Measurements from ENCODE around the gene SFT2D1.
"Not testable (repeated sequence)": the region's sequence is repeated elsewhere in the genome, so short reads cannot be mapped to it uniquely, and the experiment has no call there.

Gene SFT2D1

GRCh38 chr6:166362427-166362826 lies 20.1 kb upstream of the SFT2D1 start:
- DNase-seq (ENCODE audit: low read depth), result not testable (repeated sequence)

- no peak for DNase-seq (ENCODE audit: low read depth)
Measured at GRCh38 chr6:166361077-166361429, 18.7 kb upstream of the SFT2D1 start.

GRCh38 chr6:166360243-166361076 lies 18.1 kb upstream of the SFT2D1 start:
- no peak for DNase-seq (ENCODE audit: low read depth)

GRCh38 chr6:166355552-166355951 lies 13.2 kb upstream of the SFT2D1 start:
- DNase-seq (ENCODE audit: low read depth), result no peak

- no peak for DNase-seq (ENCODE audit: low read depth)
Measured at GRCh38 chr6:166354965-166355364, 12.6 kb upstream of the SFT2D1 start.

GRCh38 chr6:166354143-166354542 lies 11.8 kb upstream of the SFT2D1 start:
- DNase-seq (ENCODE audit: low read depth), result no peak

GRCh38 chr6:166353507-166353906 lies 11.2 kb upstream of the SFT2D1 start:
- no peak for DNase-seq (ENCODE audit: low read depth)

- DNase-seq (ENCODE audit: low read depth), result no peak
Measured at GRCh38 chr6:166352923-166353322, 10.6 kb upstream of the SFT2D1 start.

- no peak for DNase-seq (ENCODE audit: low read depth)
Measured at GRCh38 chr6:166351715-166352285, 9.5 kb upstream of the SFT2D1 start.

- no peak for DNase-seq (ENCODE audit: low read depth)
Measured at GRCh38 chr6:166348305-166348949, 6.1 kb upstream of the SFT2D1 start.

GRCh38 chr6:166346965-166347364 lies 4.6 kb upstream of the SFT2D1 start:
- DNase-seq (ENCODE audit: low read depth), result no peak

GRCh38 chr6:166346449-166346848 lies 4.1 kb upstream of the SFT2D1 start:
- no peak for DNase-seq (ENCODE audit: low read depth)

GRCh38 chr6:166345672-166346071 lies 3.3 kb upstream of the SFT2D1 start:
- not testable (repeated sequence) for DNase-seq (ENCODE audit: low read depth)

- DNase-seq (ENCODE audit: low read depth), result not testable (repeated sequence)
Measured at GRCh38 chr6:166344921-166345320, 2.6 kb upstream of the SFT2D1 start.

GRCh38 chr6:166344240-166344639 lies 1.9 kb upstream of the SFT2D1 start:
- DNase-seq (ENCODE audit: low read depth), result no peak

GRCh38 chr6:166343150-166343487 lies 774 bp upstream of the SFT2D1 start:
- DNase-seq (ENCODE audit: low read depth), result no peak

- no peak for DNase-seq (ENCODE audit: low read depth)
Measured at GRCh38 chr6:166341977-166342348, 382 bp downstream of the SFT2D1 start.

- no peak for DNase-seq (ENCODE audit: low read depth)
Measured at GRCh38 chr6:166341464-166341863, 881 bp downstream of the SFT2D1 start.

GRCh38 chr6:166338854-166339253 lies 3.5 kb downstream of the SFT2D1 start:
- no peak for DNase-seq (ENCODE audit: low read depth)

- no peak for DNase-seq (ENCODE audit: low read depth)
Measured at GRCh38 chr6:166336847-166337246, 5.5 kb downstream of the SFT2D1 start.

- DNase-seq (ENCODE audit: low read depth), result no peak
Measured at GRCh38 chr6:166335378-166336302, 6.7 kb downstream of the SFT2D1 start.

- no peak for DNase-seq (ENCODE audit: low read depth)
Measured at GRCh38 chr6:166334878-166335277, 7.5 kb downstream of the SFT2D1 start.

Measured in stimulated activated CD8-positive, alpha-beta memory T cell treated with anti-CD3 and anti-CD28 coated beads, Interleukin-12 subunit alpha, Interleukin-12 subunit beta, amount 100 ng/mL, for 4 hours (primary cell).